HG03045 (cell line): ENCODE results near the gene AP5S1.
"Not testable (repeated sequence)": the region's sequence is repeated elsewhere in the genome, so short reads cannot be mapped to it uniquely, and the experiment has no call there.

Source experiments
- ATAC-seq: cut with Tn5 transposase; IDR thresholded peaks from one replicate; pipeline ENCODE4 v1.9.1; 2021; ENCODE audit warnings: mild to moderate bottlenecking, moderate library complexity; ENCODE audit not compliant: unreplicated experiment

Gene AP5S1

DNA sequence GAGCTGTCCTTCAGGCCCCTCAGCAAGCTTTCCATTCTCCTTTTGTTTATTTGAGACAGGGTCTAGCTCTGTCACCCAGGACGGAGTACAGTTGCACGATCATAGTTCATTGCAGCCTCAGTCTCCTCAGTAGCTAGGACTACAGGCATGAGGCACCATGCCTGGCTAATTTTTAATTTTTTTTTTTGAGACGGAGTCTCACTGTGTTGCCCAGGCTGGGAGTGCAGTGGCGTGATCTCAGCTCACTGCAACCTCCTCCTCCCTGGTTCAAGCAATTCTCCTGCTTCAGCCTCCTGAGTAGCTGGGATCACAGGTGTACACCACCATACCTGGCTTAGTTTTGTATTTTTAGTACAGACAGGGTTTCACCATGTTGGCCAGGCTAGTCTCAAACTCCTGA is 31.1 kb upstream of the AP5S1 start:
- not testable (repeated sequence) for ATAC-seq

DNA sequence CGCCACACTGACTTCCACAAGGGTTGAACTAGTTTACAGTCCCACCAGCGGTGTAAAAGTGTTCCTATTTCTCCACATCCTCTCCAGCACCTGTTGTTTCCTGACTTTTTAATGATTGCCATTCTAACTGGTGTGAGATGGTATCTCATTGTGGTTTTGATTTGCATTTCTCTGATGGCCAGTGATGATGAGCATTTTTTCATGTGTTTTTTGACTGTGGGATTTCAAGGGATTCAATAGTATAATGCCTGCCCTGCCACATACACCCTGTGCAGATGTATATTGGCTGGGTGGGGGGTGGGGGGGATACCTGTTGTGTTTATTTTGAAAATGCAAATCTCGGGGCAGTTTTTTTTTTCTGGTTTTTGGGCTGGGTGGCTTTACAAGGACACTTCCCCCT is 26.2 kb upstream of the AP5S1 start:
- ATAC-seq = not testable (repeated sequence)

DNA sequence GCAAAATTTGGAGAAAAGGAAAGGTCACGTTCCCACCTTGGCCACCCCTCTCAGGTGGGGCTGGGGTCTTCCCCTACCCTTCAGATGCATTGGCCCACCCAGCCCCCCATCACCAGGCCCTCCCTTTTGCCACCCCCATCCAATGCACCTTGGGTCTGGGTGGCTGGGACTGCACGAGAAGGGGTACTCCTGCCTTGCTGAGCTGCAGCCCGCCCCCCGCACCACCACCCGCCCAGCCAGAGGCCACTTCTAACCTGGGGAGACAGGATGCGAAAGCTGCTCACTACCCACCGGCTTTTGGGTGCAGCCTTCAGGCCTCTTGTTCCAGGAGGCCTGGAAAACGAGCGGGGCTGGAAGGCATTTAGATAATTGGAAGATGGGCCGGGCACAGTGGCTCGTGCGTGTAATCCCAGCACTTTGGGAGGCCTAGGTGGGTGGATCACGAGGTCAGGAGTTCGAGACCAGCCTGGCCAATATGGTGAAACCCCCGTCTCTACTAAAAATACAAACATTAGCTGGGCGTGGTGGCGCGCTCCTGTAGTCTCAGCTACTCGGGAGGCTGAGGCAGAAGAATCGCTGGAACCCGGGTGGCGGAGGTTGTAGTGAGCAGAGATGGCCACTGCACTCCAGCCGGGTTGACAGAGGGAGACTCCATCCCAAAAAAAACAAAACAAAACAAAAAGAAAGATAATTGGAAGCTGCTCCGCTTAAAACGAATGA is 25.5 kb upstream of the AP5S1 start:
- no peak for ATAC-seq

DNA sequence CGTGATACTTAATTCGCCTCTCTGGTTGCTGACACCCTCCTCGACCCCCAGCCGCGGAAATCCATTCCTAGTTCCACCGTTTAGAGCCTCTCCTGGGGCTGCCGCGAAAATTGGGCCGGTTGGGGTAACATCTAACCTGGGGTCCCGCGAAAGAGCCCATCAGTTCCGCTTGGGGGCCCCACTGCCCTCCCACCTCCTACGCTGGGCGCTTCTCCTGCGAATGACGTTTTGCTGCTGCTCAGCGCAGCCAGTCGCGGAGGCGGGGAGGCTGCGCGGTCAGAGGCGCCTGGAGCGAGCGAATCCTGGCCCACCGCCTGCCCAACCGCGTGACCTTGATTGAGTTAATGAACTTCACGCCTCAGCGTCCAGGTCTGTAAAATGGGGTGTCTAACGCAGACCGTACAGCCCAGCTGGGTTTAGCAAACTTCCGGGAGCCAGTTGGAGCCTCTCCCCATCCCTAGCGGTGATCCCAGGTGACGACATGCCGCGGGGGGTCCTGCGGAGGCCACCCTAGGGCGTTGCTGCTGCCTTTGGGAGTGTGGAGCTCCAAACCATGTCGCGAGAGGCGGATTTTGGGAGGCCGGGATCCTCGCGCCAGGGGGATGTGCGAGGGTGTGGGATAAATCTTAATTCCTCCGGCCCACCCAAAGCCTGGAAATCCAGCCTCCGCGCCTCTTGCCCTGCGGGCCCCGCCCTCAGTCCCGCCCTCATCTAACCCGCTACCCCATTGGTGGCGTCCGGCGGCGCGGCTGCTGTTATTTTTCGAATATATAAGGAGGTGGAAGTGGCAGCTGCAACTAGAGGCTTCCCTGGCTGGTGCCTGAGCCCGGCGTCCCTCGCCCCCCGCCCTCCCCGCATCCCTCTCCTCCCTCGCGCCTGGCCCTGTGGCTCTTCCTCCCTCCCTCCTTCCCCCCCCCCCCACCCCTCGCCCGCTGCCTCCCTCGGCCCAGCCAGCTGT is 24.6 kb upstream of the AP5S1 start, which contains the start of gene CDC25B:
Gene CDC25B (plus strand): TSS at position 800 of the 958 bp plus-strand sequence. CDS start 222 bp downstream, outside the sequence.
- ATAC-seq = peak; percentile 58

DNA sequence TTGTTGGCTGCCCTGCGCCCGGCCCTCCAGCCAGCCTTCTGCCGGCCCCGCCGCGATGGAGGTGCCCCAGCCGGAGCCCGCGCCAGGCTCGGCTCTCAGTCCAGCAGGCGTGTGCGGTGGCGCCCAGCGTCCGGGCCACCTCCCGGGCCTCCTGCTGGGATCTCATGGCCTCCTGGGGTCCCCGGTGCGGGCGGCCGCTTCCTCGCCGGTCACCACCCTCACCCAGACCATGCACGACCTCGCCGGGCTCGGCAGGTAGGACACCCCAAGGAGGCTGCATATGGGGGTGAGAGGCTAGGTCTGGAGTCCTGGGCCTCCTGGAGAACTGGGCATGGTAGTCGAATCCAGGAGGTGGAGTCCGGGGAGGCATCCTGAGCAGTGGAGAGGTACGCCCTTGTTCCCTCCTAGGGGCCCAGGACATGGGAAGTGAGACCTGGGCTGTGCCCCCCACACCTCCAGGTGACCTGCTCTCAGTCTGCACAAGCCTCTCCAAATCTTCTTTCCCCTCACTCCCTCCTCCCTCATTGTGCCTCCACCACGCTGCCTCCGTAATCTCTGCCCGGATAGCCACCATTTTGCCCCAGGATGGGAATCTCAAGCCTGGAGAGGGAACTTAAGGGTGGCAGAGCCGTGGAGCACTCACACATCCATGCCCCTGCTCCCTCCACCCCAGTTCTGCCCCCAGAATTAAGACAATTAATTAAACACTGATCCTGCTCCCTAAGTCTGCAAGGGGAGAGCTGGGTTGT is 23.7 kb upstream of the AP5S1 start:
- peak; percentile 4 for ATAC-seq

DNA sequence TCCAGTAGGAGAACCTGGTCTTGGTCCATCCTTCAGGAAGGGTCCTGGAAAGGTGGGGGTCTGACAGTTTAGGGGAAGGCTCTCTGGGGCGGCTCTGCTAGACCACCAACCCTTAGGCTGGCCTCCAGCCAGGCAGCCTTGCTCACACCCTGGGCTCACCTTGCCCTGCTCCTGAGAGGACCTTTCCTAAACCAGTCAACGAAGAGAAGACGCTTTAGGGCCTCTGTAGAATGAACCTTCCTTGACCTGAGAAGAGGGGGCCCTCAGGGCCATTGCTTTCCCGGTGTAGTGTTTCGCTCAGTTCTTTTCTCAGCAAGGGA is 23.2 kb upstream of the AP5S1 start:
- ATAC-seq = no peak

DNA sequence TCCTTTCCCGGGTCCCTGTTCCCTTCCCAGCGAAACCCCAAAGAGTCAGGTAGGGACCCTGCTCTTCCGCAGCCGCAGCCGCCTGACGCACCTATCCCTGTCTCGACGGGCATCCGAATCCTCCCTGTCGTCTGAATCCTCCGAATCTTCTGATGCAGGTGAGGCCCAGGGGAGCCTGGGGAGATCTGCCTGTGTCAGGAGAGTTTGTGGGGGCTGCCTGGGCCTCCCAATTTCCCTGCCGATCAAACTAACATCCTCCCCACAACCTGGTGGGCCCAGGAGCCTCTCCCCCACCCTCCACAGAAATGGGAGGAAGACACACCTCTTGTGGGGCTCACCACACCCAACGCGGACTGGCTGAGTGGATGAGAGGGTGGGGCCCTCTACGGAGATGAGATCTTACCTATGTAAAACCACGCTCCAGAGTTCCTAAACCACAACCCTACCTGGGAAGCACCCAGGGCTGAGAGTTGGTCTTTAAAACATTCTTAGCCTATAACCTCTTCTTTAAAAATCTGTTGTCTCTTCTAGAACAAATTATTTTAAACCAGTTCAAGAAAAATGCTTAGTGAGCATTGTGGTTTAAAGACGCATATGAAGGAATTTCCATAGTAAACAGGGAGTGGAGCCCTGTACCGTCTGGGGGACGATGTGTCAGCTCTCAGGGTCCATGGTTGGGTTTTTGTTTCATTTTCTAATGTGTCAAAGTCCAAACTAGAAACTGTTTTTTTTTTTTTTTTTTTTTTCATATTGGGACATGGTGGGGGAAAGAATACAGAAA is 22.6 kb upstream of the AP5S1 start:
- no peak for ATAC-seq

DNA sequence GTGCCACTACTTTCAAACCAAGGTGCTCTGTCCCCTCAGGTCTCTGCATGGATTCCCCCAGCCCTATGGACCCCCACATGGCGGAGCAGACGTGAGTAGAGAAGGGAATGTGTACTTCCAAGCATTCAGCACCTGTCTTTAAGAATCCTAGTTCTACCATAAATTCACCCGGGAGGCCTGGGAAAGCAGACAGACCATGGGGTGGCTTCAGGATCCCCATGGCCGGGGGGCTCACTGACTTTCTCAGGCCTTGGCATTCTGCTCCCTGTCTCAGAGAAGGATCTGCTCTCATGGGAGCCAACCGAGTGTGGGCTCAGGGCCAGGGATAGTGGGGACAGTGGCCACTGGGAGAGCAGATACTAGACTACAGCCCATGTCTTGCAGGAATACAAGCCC is 22.0 kb upstream of the AP5S1 start:
- no peak for ATAC-seq

DNA sequence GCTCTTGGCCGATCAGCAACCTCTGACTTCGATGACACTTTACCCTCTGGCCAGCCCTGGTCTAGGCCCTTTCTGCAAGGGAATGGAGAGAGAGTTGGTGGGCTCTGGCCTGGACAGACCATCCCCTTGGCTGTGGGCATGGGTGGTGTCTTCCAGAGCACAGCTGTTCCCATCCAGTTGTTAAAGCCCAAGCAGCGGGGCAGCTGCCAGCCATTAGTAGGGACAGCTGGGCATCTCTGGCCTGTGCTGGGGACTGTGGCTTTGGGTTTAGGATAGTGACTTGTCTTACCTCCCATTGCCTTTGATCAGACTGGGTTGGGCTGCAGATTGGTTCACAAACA is 21.5 kb upstream of the AP5S1 start:
- no peak for ATAC-seq

DNA sequence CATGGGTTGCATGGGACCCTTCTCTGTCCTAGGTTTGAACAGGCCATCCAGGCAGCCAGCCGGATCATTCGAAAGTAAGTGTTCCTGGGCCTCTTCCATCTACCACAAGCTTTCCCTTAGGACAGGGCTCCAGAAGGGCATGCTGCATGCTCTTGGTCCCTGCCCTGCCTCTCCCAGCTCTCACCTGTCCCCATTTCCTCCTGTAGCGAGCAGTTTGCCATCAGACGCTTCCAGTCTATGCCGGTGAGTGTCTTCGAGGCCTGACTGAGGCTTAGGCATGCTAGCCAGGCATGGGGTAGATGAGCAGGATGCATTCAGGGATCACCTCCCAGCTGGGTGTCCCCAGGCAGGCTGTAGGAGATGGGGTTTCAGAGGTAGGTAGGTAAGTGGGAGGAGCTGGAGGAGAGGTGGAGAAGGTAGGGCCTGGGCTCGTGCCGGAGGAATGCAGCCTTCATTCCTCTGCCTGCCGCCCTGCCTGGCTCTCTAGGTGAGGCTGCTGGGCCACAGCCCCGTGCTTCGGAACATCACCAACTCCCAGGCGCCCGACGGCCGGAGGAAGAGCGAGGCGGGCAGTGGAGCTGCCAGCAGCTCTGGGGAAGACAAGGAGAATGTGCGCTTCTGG is 20.0 kb upstream of the AP5S1 start:
- ATAC-seq = no peak

DNA sequence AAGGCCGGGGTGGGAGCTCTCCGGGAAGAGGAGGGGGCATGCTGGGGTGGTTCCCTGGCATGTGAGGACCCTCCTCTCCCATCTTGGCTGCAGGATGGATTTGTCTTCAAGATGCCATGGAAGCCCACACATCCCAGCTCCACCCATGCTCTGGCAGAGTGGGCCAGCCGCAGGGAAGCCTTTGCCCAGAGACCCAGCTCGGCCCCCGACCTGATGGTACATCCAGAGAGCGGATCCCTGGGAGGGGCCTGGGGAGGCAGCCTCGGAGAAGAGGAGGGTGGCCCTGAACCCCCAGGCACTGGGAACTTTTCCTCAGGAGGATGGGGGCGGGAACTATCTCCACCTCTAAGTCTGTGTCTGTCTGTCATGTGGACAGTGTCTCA is 19.5 kb upstream of the AP5S1 start:
- ATAC-seq = no peak

DNA sequence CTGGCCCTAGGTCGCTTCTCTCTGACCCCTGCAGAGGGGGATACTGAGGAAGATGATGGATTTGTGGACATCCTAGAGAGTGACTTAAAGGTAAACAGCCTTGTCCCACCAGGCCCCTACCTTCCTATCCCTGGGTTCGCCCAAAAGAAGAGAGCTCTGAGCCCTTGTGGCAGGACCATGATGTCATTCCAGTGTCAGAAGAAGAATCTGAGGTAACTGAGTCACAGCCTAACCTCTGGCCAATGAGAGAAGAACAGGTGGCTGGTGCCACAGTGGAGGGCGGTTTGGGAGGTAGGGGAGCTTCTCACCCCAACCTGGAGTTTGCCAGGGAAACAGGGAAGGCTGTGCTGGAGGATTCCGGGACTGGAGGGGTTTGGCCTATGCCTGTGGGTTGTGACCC is 19.0 kb upstream of the AP5S1 start:
- ATAC-seq = no peak

DNA sequence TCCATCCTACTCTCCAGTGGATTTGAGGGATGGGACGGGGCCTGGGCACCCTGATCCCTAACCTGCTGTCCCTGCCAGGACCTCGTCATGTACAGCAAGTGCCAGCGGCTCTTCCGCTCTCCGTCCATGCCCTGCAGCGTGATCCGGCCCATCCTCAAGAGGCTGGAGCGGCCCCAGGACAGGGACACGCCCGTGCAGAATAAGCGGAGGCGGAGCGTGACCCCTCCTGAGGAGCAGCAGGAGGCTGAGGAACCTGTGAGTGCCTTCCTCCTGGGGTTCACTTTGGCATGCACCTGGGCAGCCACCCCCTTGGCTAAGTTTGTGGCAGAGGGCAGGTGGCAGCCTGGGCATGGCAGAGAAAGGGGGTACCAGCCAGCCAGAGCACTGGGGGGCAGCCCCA is 18.5 kb upstream of the AP5S1 start:
- no peak for ATAC-seq

DNA sequence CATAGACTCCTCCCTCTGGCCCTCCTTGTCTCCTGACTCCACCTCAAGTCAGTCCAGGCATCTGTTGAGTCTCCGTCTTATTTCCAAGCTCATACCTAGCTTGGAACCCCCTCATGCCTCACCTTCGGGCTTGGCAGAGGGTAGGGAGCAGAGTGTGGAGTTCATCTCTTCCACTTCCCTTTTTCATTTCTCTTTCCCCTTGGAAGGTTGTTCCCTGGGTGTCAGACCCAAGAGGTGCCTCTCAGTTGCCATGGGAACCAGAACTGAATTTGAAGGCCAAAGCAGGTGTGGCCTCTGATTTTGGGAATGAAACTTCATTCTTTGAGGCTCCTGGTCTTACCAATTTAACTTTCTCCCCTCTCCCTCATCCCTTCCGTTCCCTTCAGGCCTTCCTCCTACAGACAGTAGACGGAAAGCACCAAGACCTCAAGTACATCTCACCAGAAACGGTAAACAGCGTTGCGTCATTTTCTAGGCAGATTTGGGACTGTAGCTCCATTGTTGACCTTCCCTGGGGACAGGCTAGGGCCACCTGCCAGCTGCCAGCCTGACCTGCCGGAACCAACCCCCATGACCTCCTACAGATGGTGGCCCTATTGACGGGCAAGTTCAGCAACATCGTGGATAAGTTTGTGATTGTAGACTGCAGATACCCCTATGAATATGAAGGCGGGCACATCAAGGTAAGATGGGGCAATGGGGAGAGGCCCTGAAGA is 17.7 kb upstream of the AP5S1 start:
- ATAC-seq = no peak

DNA sequence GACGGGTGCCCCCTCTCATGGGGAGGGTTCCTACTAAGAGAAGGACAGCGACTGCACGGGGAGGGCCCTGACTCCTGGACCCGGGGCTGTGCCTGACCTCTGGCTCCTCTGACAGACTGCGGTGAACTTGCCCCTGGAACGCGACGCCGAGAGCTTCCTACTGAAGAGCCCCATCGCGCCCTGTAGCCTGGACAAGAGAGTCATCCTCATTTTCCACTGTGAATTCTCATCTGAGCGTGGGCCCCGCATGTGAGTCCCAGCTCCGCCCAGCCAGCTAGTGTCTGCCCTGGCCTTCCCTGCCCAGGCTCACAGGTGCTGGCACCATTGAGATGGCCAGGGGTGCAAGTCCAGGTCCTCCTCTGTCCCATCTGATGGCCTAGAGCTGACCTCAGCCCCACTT is 17.1 kb upstream of the AP5S1 start:
- ATAC-seq = no peak

DNA sequence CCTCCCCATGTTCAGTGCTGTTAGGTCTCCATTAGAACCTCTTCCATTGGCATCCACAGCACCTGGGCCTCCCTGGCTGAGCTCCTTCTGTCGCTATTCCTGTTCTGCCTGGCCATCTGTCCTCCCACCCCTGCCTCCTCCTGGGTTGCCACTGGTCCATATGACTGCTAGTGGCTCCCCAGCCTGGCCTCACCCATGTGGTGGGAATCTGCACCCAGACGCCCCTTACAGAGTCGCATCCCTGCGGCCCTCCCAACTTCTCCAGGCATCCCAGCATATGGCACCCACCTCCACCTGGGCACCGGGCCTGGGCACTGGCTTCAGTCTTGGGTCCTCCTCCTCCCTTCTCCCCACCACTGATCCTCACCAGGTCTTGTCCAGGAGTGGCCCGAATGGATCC is 16.5 kb upstream of the AP5S1 start:
- ATAC-seq = no peak

DNA sequence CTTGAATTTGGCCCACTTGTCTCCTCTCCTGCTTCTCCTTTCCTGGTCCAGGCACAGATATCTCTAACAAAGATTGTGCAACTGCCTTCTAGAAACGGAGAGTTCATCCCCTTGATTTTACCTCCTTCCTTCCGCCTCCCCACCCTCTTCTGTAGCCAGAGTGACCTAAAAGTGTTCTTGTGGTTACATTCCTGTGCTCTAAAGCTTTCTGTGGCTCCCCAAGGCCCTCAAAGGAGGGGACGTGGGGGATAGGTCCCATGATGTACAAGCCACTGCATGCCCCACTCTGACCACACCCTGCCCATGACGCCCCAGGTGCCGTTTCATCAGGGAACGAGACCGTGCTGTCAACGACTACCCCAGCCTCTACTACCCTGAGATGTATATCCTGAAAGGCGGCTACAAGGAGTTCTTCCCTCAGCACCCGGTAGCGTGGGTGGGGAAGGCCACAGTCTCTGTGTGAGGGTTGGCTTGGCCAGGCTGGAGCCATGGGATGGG is 16.0 kb upstream of the AP5S1 start:
- ATAC-seq = no peak

DNA sequence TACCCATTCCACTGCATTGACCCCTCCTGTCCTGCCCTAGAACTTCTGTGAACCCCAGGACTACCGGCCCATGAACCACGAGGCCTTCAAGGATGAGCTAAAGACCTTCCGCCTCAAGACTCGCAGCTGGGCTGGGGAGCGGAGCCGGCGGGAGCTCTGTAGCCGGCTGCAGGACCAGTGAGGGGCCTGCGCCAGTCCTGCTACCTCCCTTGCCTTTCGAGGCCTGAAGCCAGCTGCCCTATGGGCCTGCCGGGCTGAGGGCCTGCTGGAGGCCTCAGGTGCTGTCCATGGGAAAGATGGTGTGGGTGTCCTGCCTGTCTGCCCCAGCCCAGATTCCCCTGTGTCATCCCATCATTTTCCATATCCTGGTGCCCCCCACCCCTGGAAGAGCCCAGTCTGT is 15.6 kb upstream of the AP5S1 start:
- ATAC-seq = no peak

DNA sequence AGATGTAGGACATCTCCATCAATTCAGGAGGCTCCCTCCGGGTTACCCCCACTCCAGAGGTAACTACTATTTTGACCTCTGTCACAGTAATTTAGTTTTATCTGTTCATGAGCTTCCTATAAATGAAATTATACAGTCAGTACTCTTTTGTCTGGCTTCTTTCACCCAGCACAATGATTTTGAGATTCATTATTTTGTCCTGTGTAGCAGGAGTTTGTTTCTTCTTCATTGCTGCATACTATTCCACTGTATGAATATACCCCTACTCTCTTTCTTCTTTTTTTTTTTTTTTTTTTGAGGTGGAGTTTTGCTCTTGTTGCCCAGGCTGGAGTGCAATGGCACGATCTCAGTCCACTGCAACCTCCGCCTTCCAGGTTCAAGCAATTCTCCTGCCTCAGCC is 11.8 kb upstream of the AP5S1 start:
- ATAC-seq = no peak
